ENCODE data around the gene PRDM5.

PRDM5 gene

GRCh38 chr4:120853161-120853935 lies 69.2 kb downstream of the PRDM5 start:
- no peak for DNase-seq

GRCh38 chr4:120850018-120850599 lies 72.4 kb downstream of the PRDM5 start:
- DNase-seq: no peak

DNA sequence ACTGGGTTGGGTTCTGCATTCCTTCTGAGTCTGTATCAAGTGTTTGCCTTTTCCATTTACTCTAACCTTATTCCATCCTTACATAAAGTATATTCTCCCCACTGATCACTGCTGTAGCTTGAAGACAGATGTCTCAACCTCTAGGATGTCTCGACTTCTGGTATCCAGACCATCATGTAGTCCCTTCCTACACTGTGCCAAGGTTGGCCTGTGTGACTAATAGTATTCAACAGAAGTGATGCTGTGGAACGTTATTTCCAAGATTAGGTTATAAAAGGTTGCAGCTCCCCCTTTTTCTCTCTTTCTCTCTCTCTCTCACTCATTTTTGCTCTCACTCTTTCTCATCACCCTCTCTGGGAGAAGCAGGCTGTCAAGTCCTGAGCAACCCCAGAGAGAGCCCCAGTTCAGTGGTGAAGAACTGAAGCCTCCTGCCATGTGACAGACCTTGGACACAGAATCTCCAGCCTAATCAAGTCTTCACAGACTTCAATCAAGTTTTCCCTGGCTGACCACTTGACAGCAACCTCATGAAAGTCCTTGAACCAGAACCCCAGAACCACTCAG lies 75.4 kb downstream of the PRDM5 start:
- DNase-seq: no peak

DNA sequence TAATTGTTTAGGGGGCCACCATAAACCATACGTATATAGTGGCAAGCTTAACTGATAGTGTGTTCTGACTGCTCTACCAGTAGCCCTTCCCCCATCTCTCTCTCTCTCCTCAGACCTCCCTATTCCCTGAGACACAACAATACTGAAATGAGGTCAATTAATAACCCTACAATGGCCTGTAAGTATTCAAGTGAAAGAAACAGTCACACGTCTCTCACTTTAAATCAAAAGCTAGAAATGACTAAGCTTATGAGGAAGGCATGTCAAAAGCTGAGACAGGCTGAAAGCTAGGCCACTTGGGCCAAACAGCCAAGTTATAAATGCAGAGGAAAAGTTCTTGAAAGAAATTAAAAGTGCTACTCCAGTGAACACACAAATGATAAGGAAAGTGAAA lies 78.0 kb downstream of the PRDM5 start:
- DNase-seq: no peak

DNA sequence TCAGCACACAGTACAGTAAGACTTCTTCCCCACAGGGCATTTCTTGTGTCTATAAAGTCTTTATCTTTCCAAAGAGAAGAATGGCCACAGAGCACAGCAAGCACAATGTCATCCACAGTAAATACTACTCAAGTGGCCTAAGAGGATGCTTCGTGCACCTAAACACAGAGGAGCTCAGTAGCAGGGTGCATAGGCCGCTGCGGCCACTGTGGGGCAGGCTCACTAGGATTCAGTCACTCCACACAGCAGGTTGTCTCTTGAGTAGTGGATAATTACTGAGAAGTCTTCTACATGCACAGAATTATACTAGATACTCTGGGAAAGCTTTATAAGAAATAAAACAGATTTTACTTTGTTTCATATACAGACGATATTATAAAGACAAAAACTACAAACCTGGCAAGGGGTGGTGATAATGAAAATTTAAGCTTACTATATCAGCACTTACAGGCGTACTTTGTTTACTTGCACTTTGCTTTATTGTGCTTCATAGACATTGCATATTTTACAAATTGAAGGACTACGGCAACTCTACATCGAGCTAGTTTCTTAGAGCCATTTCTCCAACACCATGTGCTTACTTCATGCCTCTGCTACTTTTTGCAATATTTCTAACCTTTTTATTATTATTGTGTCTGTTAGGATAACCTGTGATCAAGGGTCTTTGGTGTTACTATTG lies 78.5 kb downstream of the PRDM5 start:
- DNase-seq: no peak

DNA sequence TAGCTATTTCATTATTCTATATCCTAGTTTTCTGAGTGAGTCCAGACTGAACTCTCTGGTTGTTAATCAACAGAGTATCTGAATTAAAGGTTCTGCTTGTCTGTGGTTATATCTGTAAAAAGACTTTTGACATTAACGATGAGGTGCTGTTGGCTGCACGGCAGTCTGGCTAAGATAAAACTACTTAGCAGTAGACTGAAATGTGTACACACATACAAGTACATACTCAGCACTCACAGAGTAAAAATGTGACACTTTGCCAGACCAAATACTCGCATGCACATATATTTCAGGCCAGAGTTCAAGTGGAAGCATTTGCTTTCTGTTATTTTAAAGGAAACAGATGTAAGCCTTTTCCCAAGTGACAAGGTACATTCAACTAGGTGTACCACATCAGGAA lies 80.5 kb downstream of the PRDM5 start:
- DNase-seq: no peak

- DNase-seq: no peak
Measured at GRCh38 chr4:120841580-120841979, 80.9 kb downstream of the PRDM5 start.

DNA sequence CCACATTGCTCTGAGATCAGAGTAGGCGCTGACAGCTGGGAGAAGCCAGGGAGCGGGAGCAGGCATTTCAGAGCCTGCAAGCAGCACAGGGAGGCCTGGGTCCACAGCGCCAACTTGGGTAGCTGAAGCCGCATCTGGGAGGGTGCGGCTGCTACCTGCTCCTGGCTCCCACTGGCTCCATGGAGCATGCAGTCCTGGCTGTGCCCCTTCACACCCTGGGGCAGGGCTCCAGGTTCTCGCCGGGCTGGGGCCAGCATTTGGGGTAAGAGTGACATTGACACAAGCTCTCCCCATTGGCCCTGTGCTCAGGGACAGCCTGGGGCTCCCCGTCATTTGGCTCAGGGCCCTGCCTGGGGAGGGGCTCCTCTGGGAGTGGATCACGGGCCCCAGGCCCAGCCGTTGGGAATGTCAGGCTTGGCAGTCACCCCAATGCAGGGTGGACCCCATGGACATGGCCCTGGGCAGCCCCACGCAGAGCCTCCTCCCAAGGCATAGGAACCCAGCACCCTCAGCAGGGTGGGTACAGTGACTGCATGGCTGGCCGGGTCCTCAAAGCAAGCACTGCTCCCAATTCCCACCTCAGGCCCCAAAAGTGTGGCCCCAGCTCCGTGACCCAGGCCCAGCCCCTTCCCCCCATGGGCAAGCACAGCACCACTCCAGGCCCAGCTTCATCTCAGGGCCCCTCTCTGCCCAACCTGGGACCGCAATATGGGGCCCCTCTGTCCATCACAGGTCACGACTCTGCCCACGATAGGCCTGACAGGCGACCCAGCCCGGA lies 82.4 kb downstream of the PRDM5 start:
- DNase-seq: no peak

GRCh38 chr4:120839334-120839973 lies 83.1 kb downstream of the PRDM5 start:
- no peak for DNase-seq

DNA sequence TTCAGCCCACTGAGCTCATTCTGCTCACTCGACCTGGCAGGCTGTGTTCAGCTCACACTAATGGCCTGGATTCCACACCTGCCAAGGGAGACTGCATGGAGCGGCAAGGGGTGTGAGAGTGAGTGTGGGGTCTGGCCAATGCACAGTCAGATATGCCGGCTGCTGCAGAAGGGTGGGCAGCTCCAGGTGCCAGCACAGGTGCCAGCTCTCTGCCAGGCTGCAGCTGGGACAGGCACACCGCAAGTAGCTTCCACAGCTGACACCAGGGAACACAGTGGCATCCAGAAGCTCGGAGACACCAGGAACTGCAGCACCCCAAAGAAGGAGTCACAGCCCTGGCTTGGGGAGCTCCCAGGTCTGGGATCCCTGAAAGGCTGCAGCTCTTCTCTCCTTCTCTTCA lies 83.7 kb downstream of the PRDM5 start:
- no peak for DNase-seq

GRCh38 chr4:120837656-120838055 lies 84.9 kb downstream of the PRDM5 start:
- DNase-seq: no peak

DNA sequence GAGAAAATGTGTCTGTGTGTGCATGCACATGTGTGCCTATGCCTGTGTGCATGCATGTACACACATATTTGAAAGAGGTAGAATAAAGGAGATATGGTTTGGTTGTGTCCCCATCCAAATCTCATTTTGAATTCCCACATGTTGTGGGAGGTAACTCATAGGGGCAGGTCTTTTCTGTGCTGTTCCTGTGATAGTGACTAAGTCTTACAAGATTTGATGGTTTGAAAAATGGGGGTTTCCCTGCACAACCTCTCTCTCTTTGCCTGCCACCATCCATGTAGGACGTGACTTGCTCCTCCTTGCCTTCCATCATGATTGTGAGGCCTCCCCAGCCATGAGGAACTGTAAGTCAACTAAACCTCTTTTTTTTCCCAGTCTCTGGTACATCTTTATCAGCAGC lies 87.2 kb downstream of the PRDM5 start:
- DNase-seq: no peak

DNA sequence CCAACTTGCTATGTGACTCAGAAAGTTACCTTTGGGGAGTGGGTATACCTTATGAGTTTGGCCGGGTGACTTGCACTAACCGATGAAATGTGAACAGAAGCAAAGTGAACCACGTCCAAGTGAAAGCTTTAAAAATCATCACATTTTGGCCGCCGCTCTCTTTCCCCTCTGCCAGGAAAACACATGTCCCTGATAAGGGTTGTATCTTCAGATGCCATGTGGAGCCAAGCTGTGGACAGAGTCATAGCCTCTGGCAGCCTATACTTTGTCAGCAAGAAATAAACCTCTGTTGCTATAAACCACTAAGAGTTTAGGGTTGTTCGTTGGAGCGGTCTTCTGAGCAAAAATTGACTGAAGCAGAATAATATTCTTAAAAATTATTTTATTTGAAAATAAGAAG lies 92.3 kb downstream of the PRDM5 start:
- no peak for DNase-seq

GRCh38 chr4:120829113-120829831 lies 93.3 kb downstream of the PRDM5 start:
- no peak for DNase-seq

DNA sequence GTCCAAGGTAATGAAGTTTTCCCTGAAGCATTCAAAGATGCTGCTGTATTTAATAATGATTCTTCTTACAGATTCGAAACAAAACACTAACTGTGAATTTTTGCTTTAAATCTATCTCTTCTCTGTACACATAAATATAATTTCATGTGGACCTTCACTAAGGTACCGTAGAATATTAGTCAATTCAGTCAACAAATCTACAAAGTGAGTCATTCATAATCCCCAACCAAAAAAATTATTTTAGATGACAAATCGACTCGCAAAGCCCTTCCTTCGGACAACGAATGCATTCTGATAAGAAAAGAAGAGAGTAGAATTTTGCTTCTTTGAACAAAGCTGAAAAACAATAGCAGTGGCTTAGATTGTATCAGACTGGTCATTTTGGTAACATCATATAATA lies 95.7 kb downstream of the PRDM5 start:
- DNase-seq: no peak

DNA sequence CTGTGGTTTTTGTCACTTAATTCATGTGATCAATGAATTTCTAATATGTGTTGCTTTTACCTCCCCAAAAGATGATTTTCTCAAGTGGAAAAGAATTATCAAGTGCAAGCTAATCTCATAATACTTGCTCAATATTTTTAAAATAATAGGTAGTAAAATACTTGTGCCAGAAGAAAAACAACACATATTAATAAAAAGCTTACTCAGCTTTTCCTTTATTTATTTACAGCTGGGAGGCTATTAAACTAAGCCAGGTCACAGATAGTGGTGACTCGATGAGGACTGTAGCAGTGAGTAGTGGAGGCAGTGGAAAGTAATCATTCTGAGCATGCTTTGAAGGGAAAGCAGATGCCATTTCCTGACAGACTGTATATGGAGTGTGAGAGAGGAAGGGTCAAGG lies 96.1 kb downstream of the PRDM5 start:
- DNase-seq: no peak

- no peak for DNase-seq
Measured at GRCh38 chr4:120824946-120825345, 97.6 kb downstream of the PRDM5 start.

GRCh38 chr4:120821977-120822376 lies 100.5 kb downstream of the PRDM5 start:
- no peak for DNase-seq

GRCh38 chr4:120821029-120821428 lies 101.5 kb downstream of the PRDM5 start:
- DNase-seq: no peak

DNA sequence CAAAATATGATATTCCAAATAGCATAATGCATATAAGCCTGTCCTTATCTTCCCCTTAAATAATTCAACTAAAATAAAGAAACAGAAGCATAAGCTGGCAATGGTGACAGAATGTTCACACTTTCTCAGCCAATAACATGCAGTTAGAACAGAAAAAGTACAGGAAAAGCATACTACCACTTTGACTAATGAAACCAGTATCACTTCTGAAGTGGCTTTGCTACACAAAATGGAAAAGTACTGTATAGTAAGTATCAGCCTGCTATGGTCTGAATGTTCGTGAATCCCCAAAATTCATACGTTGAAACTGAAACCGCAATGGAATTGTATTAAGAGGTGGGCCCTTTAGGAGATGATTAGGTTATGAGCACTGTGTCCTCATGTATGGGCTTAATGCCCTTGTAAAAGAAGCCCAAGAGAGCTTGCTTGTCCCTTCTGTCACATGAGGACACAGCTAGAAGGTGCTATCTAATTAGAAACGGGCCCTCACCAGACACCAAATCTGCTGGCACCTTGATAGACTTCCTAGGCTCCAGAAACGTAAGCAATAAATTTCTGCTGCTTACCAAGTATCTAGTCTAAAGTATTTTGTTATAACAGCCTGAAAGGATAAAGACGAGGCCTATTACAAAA lies 102.6 kb downstream of the PRDM5 start:
- no peak for DNase-seq

GRCh38 chr4:120816296-120816965 lies 106.1 kb downstream of the PRDM5 start:
- DNase-seq: no peak
